Measurements from ENCODE around the gene APOL4. TPM values are rescaled to one million over a fixed set of nuclear protein-coding genes. Genes with fewer than 3 reads are reported as not detected.
"Not testable (repeated sequence)": the region's sequence is repeated elsewhere in the genome, so short reads cannot be mapped to it uniquely, and the experiment has no call there.

Gene APOL4
- total RNA-seq, 2 experiments from 2014 or later = 0.70 to 0.95 TPM

- peaks cover 7% of the 10 kb centered on the region for H3K4me1 Mint-ChIP-seq
- no peaks in the 10 kb centered on the region for H3K9me3 Mint-ChIP-seq
- no peak overlapping the region for H3K27ac Mint-ChIP-seq
- no peak overlapping the region for H3K4me3 Mint-ChIP-seq
- no peaks in the 10 kb centered on the region for H3K27me3 Mint-ChIP-seq
- no peak for DNase-seq
- peaks cover 18% of the 10 kb centered on the region for H3K36me3 Mint-ChIP-seq
Observed at GRCh38 chr22:36223504-36223903, 21.9 kb upstream of the APOL4 start.

GRCh38 chr22:36222887-36223450 lies 21.4 kb upstream of the APOL4 start:
- Mint-ChIP-seq H3K36me3 (peaks cover 14% of the 10 kb centered on the region), H3K27ac (no peak overlapping the region), H3K27me3 (no peaks in the 10 kb centered on the region), H3K4me3 (no peak overlapping the region), H3K4me1 (peaks cover 7% of the 10 kb centered on the region), H3K9me3 (no peaks in the 10 kb centered on the region)
- no peak for DNase-seq

- no peaks in the 10 kb centered on the region for H3K9me3 Mint-ChIP-seq
- H3K4me3 Mint-ChIP-seq = no peak overlapping the region
- peaks cover 7% of the 10 kb centered on the region for H3K4me1 Mint-ChIP-seq
- H3K36me3 Mint-ChIP-seq = peaks cover 8% of the 10 kb centered on the region
- no peaks in the 10 kb centered on the region for H3K27me3 Mint-ChIP-seq
- peak; percentile 35 for DNase-seq
- H3K27ac Mint-ChIP-seq = no peak overlapping the region
Observed at GRCh38 chr22:36221799-36222751, 20.5 kb upstream of the APOL4 start.

GRCh38 chr22:36220451-36220921 lies 18.9 kb upstream of the APOL4 start:
- H3K4me3 Mint-ChIP-seq = no peak overlapping the region
- no peaks in the 10 kb centered on the region for H3K36me3 Mint-ChIP-seq
- peaks cover 7% of the 10 kb centered on the region for H3K27me3 Mint-ChIP-seq
- H3K4me1 Mint-ChIP-seq = peaks cover 7% of the 10 kb centered on the region
- H3K27ac Mint-ChIP-seq = no peak overlapping the region
- DNase-seq = no peak
- no peaks in the 10 kb centered on the region for H3K9me3 Mint-ChIP-seq

GRCh38 chr22:36218648-36219193 lies 17.1 kb upstream of the APOL4 start:
- Mint-ChIP-seq H3K27me3 (peaks cover 9% of the 10 kb centered on the region), H3K36me3 (no peaks in the 10 kb centered on the region), H3K4me3 (no peak overlapping the region), H3K9me3 (no peaks in the 10 kb centered on the region), H3K27ac (no peak overlapping the region), H3K4me1 (peaks cover 7% of the 10 kb centered on the region)
- DNase-seq = no peak

- Mint-ChIP-seq H3K27me3 (peaks cover 12% of the 10 kb centered on the region), H3K27ac (no peak overlapping the region), H3K36me3 (no peaks in the 10 kb centered on the region)
Observed at GRCh38 chr22:36215981-36216380, 14.4 kb upstream of the APOL4 start.

GRCh38 chr22:36213586-36213985 lies 12.0 kb upstream of the APOL4 start:
- peaks cover 9% of the 10 kb centered on the region for H3K4me1 Mint-ChIP-seq
- DNase-seq = no peak
- peaks cover 6% of the 10 kb centered on the region for H3K9me3 Mint-ChIP-seq
- H3K27ac Mint-ChIP-seq = no peak overlapping the region
- H3K27me3 Mint-ChIP-seq = peaks cover 22% of the 10 kb centered on the region
- H3K36me3 Mint-ChIP-seq = peaks cover 6% of the 10 kb centered on the region
- H3K4me3 Mint-ChIP-seq = no peak overlapping the region

More at GRCh38 chr22:36215981-36216380, 14.4 kb upstream of the APOL4 start:
- DNase-seq = no peak
- peaks cover 3% of the 10 kb centered on the region for H3K4me1 Mint-ChIP-seq
- no peaks in the 10 kb centered on the region for H3K9me3 Mint-ChIP-seq
- no peak overlapping the region for H3K4me3 Mint-ChIP-seq

- DNase-seq = no peak
- H3K4me3 Mint-ChIP-seq = no peak overlapping the region
- H3K36me3 Mint-ChIP-seq = peaks cover 6% of the 10 kb centered on the region
- H3K4me1 Mint-ChIP-seq = peaks cover 9% of the 10 kb centered on the region
- H3K9me3 Mint-ChIP-seq = peaks cover 6% of the 10 kb centered on the region
- no peak overlapping the region for H3K27ac Mint-ChIP-seq
- H3K27me3 Mint-ChIP-seq = peaks cover 22% of the 10 kb centered on the region
Observed at GRCh38 chr22:36212901-36213300, 11.3 kb upstream of the APOL4 start.

- peaks cover 22% of the 10 kb centered on the region for H3K27me3 Mint-ChIP-seq
- H3K9me3 Mint-ChIP-seq = peaks cover 6% of the 10 kb centered on the region
- H3K4me3 Mint-ChIP-seq = no peak overlapping the region
- H3K27ac Mint-ChIP-seq = no peak overlapping the region
- no peak for DNase-seq
- peaks cover 6% of the 10 kb centered on the region for H3K36me3 Mint-ChIP-seq
- H3K4me1 Mint-ChIP-seq = peaks cover 9% of the 10 kb centered on the region
Observed at GRCh38 chr22:36211237-36211861, 9.7 kb upstream of the APOL4 start.

- peaks cover 12% of the 10 kb centered on the region for H3K27me3 Mint-ChIP-seq
- peaks cover 9% of the 10 kb centered on the region for H3K4me1 Mint-ChIP-seq
- H3K9me3 Mint-ChIP-seq = peaks cover 6% of the 10 kb centered on the region
- peaks cover 6% of the 10 kb centered on the region for H3K36me3 Mint-ChIP-seq
- no peak overlapping the region for H3K4me3 Mint-ChIP-seq
- H3K27ac Mint-ChIP-seq = no peak overlapping the region
- no peak for DNase-seq
Observed at GRCh38 chr22:36210224-36210623, 8.6 kb upstream of the APOL4 start.

- H3K4me3 Mint-ChIP-seq, DNase-seq, H3K36me3 Mint-ChIP-seq, H3K4me1 Mint-ChIP-seq, H3K9me3 Mint-ChIP-seq, H3K27ac Mint-ChIP-seq: not testable (repeated sequence)
- peaks cover 14% of the 10 kb centered on the region for H3K27me3 Mint-ChIP-seq
Observed at GRCh38 chr22:36209488-36209908, 7.9 kb upstream of the APOL4 start.

- peaks cover 6% of the 10 kb centered on the region for H3K9me3 Mint-ChIP-seq
- H3K4me3 Mint-ChIP-seq = no peak overlapping the region
- peaks cover 16% of the 10 kb centered on the region for H3K27me3 Mint-ChIP-seq
- peaks cover 6% of the 10 kb centered on the region for H3K36me3 Mint-ChIP-seq
- peaks cover 9% of the 10 kb centered on the region for H3K4me1 Mint-ChIP-seq
- DNase-seq = no peak
- H3K27ac Mint-ChIP-seq = no peak overlapping the region
Observed at GRCh38 chr22:36208914-36209313, 7.3 kb upstream of the APOL4 start.

GRCh38 chr22:36208162-36208765 lies 6.7 kb upstream of the APOL4 start:
- H3K9me3 Mint-ChIP-seq = peaks cover 6% of the 10 kb centered on the region
- H3K27me3 Mint-ChIP-seq = peaks cover 16% of the 10 kb centered on the region
- peaks cover 9% of the 10 kb centered on the region for H3K4me1 Mint-ChIP-seq
- H3K27ac Mint-ChIP-seq = no peak overlapping the region
- no peak for DNase-seq
- peaks cover 6% of the 10 kb centered on the region for H3K36me3 Mint-ChIP-seq
- no peak overlapping the region for H3K4me3 Mint-ChIP-seq

- H3K4me3 Mint-ChIP-seq = no peak overlapping the region
- H3K36me3 Mint-ChIP-seq = peaks cover 6% of the 10 kb centered on the region
- H3K27ac Mint-ChIP-seq = no peak overlapping the region
- DNase-seq = no peak
- H3K4me1 Mint-ChIP-seq = peaks cover 9% of the 10 kb centered on the region
- peaks cover 6% of the 10 kb centered on the region for H3K9me3 Mint-ChIP-seq
- peaks cover 16% of the 10 kb centered on the region for H3K27me3 Mint-ChIP-seq
Observed at GRCh38 chr22:36206255-36206654, 4.6 kb upstream of the APOL4 start.

- not testable (repeated sequence) for H3K4me1 Mint-ChIP-seq, H3K4me3 Mint-ChIP-seq, H3K36me3 Mint-ChIP-seq, H3K27ac Mint-ChIP-seq, H3K9me3 Mint-ChIP-seq, DNase-seq
- peaks cover 12% of the 10 kb centered on the region for H3K27me3 Mint-ChIP-seq
Observed at GRCh38 chr22:36205573-36205972, 4.0 kb upstream of the APOL4 start.
